ENCODE results near the gene SBF2.

GRCh38 chr11:9799886-9800285 is 494.1 kb downstream of the SBF2 start:
- TF ChIP-seq CTCF (conservative IDR thresholded peaks at IDR 0.05; ENCODE audit: low read depth, low read length), result no peak
- no peak for TF ChIP-seq EZH2 (IDR thresholded peaks at IDR 0.05; ENCODE audit: low read length, unreplicated experiment)
- TF ChIP-seq EZH2phosphoT487 (IDR thresholded peaks at IDR 0.05; ENCODE audit: borderline replicate concordance, low read length), result no peak
